ENCODE measurements around the gene MAN1C1. TPM values are rescaled to one million over a fixed set of nuclear protein-coding genes. Genes with fewer than 3 reads are reported as not detected.

The MAN1C1 gene
- total RNA-seq, 1 experiment from 2014 or later, result 0.40 TPM

DNA sequence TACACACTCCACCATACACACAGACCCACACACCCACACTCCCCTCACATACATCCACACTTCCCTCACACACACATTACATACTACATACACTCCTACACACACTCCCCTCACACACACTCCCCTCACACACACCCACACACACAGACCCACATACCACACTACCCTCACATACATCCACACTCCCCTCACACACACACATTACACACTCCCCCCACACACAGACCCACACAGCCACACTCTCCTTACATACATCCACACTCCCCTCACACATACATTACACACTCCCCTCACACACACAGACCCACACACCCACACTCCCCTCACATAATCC is 150.8 kb downstream of the MAN1C1 start:
- in situ Hi-C loops (cut with HindIII; ENCODE audit: low pct_unique_long_range_greater_than_20kb, low sequenced_read_pairs), result no loop called here

DNA sequence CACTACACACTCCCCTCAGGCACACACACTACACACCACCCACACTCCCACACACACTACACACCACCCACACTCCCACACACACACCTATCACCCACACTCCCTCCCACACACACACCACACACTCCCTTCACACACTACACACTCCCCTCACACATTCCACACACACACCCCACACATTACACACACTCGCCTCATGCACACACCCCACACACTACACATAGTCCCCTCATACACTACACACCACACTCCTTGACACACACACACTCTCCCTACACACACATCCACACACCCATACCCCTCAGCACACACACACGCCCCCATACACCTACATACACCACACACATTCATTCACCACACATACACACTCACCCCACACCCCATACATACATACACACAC is 152.4 kb downstream of the MAN1C1 start:
- in situ Hi-C loops (cut with HindIII; ENCODE audit: low pct_unique_long_range_greater_than_20kb, low sequenced_read_pairs), result no loop called here

More for the DNA sequence above, 150.8 kb downstream of the MAN1C1 start:
- no peak for DNase-seq (ENCODE audit: low read depth, low spot score)

DNA sequence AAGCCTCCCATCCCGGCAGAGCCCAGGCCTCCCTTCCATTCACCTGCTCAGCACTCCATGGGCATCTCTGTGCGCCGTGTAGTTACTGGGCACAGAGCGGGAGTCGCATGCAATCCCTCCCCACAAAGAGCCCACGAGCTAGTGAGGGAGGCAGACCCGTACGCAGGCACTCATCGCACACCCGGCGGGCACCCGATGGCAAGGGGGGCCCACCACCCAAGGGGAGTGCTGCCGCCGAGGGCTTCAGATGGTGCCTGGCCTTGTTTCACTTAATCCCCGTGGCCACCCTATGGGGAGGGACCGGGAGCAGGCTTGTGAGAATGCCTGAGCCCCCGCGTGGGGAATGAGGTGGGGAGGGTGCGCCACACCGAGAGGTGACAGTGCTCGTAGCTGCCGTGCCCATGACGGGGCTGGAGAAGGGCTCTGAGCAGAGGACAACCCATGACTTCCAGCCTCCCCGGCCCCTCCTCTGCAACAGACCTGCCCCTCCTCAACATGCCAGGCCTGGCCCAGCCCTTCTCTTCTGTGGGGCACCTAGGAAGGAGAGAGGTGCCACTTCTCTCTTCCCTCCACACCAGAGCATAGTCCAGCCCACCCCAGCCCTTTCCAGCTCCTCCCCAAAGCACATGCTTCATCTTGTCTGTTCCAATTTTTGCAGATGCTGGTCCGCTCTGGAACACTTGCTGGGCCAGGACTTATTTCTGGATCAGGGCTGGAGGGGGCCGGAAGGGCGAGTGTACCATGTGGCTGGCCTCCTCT is 153.2 kb downstream of the MAN1C1 start:
- DNase-seq (ENCODE audit: low read depth, low spot score), result no peak
- in situ Hi-C loops (cut with HindIII; ENCODE audit: low pct_unique_long_range_greater_than_20kb, low sequenced_read_pairs), result no loop called here

More for the DNA sequence above, 152.4 kb downstream of the MAN1C1 start:
- no peak for DNase-seq (ENCODE audit: low read depth, low spot score)

- no peak for DNase-seq (ENCODE audit: low read depth, low spot score)
- in situ Hi-C loops (cut with HindIII; ENCODE audit: low pct_unique_long_range_greater_than_20kb, low sequenced_read_pairs), result no loop called here
Measured at GRCh38 chr1:25770541-25771220, 154.1 kb downstream of the MAN1C1 start.

GRCh38 chr1:25771221-25772114 is 154.9 kb downstream of the MAN1C1 start:
- in situ Hi-C loops (cut with HindIII; ENCODE audit: low pct_unique_long_range_greater_than_20kb, low sequenced_read_pairs), result no loop called here
- no peak for DNase-seq (ENCODE audit: low read depth, low spot score)

GRCh38 chr1:25772164-25772563 is 155.6 kb downstream of the MAN1C1 start:
- in situ Hi-C loops (cut with HindIII; ENCODE audit: low pct_unique_long_range_greater_than_20kb, low sequenced_read_pairs), result no loop called here
- no peak for DNase-seq (ENCODE audit: low read depth, low spot score)

DNA sequence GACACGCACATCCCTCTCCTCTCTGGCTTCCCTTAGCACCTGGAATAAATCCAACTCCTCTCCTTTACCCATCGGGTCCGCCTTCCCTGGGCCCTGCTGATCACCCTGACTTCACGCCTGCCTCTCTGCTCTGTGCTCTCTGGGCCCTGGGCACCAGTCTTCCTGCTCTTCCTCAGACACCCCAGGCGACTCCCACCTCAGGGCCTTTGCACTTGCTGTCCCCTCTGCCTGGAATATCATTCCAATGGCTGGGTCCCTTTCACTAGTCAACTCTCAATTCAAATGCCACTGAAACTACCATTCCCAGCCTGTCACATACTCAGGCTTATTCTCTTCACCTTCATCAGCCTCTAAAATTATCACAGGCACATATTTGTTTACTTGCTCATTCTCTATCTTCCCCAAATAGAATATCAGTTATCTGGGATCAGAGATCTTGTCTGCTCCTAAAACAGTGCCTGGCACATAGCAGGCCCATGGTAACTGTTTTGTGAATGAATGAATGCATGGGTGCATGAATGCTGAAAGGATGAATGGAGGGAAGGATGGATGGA is 156.2 kb downstream of the MAN1C1 start:
- in situ Hi-C loops (cut with HindIII; ENCODE audit: low pct_unique_long_range_greater_than_20kb, low sequenced_read_pairs), result no loop called here

GRCh38 chr1:25773441-25774125 is 157.0 kb downstream of the MAN1C1 start:
- no peak for DNase-seq (ENCODE audit: low read depth, low spot score)
- in situ Hi-C loops (cut with HindIII; ENCODE audit: low pct_unique_long_range_greater_than_20kb, low sequenced_read_pairs), result no loop called here

More for the DNA sequence above, 156.2 kb downstream of the MAN1C1 start:
- DNase-seq (ENCODE audit: low read depth, low spot score), result no peak

DNA sequence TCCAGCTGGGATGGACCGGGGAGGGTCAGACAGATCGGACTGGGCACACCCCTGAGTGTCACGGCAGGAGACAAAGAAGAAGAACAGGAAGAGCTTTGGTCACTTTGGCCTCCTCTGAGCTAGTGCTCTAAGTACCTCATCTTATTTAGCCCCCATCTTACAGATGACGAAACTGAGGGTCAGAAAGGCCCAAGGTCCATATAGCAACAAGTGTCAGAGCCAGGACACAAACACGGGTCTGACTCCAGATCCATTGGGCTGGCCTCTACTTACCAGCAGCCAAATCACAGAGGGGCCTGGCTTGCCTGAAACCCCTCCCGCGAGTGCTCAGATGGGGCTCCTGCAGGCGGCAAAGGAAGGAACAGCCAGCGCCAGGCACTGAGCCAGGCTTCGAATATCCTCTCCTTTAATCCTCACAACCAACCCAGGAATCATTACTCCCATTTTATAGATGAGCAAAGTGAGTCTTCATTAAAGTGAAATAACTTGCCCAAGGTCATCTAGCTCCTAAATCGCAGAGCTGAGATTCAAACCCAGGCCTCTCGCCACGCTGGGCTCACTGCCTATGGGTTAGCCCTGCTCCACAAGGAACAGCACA is 157.7 kb downstream of the MAN1C1 start:
- in situ Hi-C loops (cut with HindIII; ENCODE audit: low pct_unique_long_range_greater_than_20kb, low sequenced_read_pairs), result no loop called here
- DNase-seq (ENCODE audit: low read depth, low spot score), result no peak

- DNase-seq (ENCODE audit: low read depth, low spot score), result no peak
- in situ Hi-C loops (cut with HindIII; ENCODE audit: low pct_unique_long_range_greater_than_20kb, low sequenced_read_pairs), result no loop called here
Measured at GRCh38 chr1:25774921-25775771, 158.6 kb downstream of the MAN1C1 start.

DNA sequence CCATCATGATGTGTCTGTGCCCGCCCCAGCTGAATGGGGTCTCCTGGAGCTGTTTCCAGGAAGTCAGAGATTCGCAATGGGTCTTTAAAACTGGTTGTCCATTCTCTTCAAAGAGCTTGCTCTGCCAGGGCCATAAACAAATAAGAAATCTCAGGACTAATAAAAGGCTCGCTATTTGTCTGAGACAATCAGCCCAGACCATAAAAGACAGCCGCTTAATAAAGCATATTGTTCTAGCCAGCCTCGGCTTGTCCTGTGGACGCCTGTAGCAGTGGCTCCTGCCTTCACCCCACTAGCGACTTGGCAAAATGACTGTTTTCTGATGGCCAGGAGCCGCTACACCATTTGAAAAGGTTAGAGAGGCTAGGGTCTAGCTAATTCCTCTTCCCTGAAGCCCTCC is 162.8 kb downstream of the MAN1C1 start:
- in situ Hi-C loops (cut with HindIII; ENCODE audit: low pct_unique_long_range_greater_than_20kb, low sequenced_read_pairs), result no loop called here
- DNase-seq (ENCODE audit: low read depth, low spot score), result no peak

GRCh38 chr1:25779894-25780293 is 163.3 kb downstream of the MAN1C1 start:
- no peak for DNase-seq (ENCODE audit: low read depth, low spot score)
- in situ Hi-C loops (cut with HindIII; ENCODE audit: low pct_unique_long_range_greater_than_20kb, low sequenced_read_pairs), result no loop called here

DNA sequence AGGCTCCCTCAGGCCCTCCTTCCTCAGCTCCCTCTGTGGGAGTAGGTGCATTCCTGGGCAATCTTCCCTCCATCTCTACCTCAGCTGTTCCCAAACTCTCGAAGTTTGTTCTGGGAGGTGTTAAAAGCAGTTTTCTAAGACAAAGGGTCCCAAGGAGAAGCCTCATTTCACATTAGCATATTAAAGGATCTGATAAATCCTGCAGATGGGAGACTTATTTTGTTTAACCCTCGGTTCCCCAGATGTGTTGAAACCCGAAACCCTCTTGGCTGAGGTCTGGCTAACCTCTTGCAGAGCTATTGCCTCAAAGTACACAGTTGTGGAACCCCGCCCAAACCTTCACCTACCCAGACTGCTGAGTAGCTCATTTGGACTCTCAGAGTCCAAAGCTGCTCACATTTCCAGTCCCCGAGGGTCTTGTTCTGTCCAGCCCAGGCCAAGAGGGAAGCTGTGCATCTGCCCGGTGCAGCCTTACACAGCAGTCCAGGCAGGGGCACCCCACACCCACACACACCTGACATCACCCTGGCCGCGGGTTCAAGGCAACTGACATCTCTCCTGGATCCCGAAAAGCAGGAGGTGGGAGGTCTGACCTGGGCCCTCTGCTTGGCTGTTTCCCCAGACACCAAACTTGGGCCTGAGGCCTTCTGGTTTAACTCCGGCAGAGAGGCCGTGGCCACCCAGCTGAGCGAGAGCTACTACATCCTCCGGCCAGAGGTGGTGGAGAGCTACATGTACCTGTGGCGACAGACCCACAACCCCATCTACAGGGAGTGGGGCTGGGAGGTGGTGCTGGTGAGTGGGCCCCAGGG is 163.9 kb downstream of the MAN1C1 start:
- no peak for DNase-seq (ENCODE audit: low read depth, low spot score)
- in situ Hi-C loops (cut with HindIII; ENCODE audit: low pct_unique_long_range_greater_than_20kb, low sequenced_read_pairs), result no loop called here

- in situ Hi-C loops (cut with HindIII; ENCODE audit: low pct_unique_long_range_greater_than_20kb, low sequenced_read_pairs), result no loop called here
- DNase-seq (ENCODE audit: low read depth, low spot score), result no peak
Measured at GRCh38 chr1:25781130-25781433, 164.5 kb downstream of the MAN1C1 start.

GRCh38 chr1:25782608-25783201 is 166.1 kb downstream of the MAN1C1 start:
- DNase-seq (ENCODE audit: low read depth, low spot score), result no peak
- in situ Hi-C loops (cut with HindIII; ENCODE audit: low pct_unique_long_range_greater_than_20kb, low sequenced_read_pairs), result no loop called here

All from SK-MEL-5 (cell line).